Right atrium auricular region (tissue), 2 donors: ENCODE measurements around the gene SLX4IP. TPM values are rescaled to one million over a fixed set of nuclear protein-coding genes. Genes with fewer than 3 reads are reported as not detected.

Experiments used
- DNase-seq: peaks from one replicate; pipeline ENCODE4 v3.0.0-alpha.2; 2019; ENCODE audit warnings: low spot score
- H3K27ac ChIP-seq, 2 donors: fragments of 200-600 bp; sonication (generic); 1 replicate in 1 of 2; 2 replicates in 1 of 2; pipeline ENCODE4 v1.5.1; 2016 to 2019
- H3K27me3 ChIP-seq, 2 donors: fragments of 200-600 bp; sonication (generic); one replicate each; pipeline versions ENCODE4 v1.5.1 to v1.6.0; 2017 to 2019
- H3K36me3 ChIP-seq: fragments of 200-600 bp; sonication (generic); one replicate; pipeline ENCODE4 v1.5.1; 2016
- H3K4me1 ChIP-seq, 2 donors: fragments of 200-600 bp; sonication (generic); one replicate each; pipeline versions ENCODE4 v1.5.1 to v1.6.0; 2017 to 2019
- H3K4me3 ChIP-seq, 2 donors: fragments of 200-600 bp; sonication (generic); 1 replicate in 1 of 2; 2 replicates in 1 of 2; pipeline ENCODE4 v1.5.1; 2017 to 2019; ENCODE audit warnings: mild to moderate bottlenecking in 1 of 2, moderate library complexity in 1 of 2
- H3K9me3 ChIP-seq, 2 donors: fragments of 200-600 bp; sonication (generic); one replicate each; pipeline ENCODE4 v1.5.1; 2019
- CTCF ChIP-seq, 2 donors: fragments of 200-600 bp; sonication (generic); IDR thresholded peaks; one replicate each; pipeline ENCODE4 v1.5.1; 2019; ENCODE audit warnings: antibody characterized with exemption in 2 of 2
- total RNA-seq, 2 donors: library from RNA; depleted of rRNA; stranded (reverse); fragments of >200 nt; gene quantifications; one replicate each; pipeline ENCODE4 v1.1.0, GENCODE V29; 2016

The SLX4IP gene
- total RNA-seq, 2 donors from 2014 or later = 1.1 to 2.0 TPM

GRCh38 chr20:10432079-10432478 lies 3.0 kb upstream of the SLX4IP start:
- Histone ChIP-seq H3K27ac (no peak overlapping the region), H3K9me3 (no peaks in the 10 kb centered on the region), H3K4me3 (no peak overlapping the region), H3K36me3 (no peaks in the 10 kb centered on the region), H3K4me1 (peaks cover 0 to 42% of the 10 kb centered on the region in 2 donors), H3K27me3 (no peaks in the 10 kb centered on the region)
- TF ChIP-seq CTCF (IDR thresholded peaks at IDR 0.05) = no peak
- no peak for DNase-seq

DNA sequence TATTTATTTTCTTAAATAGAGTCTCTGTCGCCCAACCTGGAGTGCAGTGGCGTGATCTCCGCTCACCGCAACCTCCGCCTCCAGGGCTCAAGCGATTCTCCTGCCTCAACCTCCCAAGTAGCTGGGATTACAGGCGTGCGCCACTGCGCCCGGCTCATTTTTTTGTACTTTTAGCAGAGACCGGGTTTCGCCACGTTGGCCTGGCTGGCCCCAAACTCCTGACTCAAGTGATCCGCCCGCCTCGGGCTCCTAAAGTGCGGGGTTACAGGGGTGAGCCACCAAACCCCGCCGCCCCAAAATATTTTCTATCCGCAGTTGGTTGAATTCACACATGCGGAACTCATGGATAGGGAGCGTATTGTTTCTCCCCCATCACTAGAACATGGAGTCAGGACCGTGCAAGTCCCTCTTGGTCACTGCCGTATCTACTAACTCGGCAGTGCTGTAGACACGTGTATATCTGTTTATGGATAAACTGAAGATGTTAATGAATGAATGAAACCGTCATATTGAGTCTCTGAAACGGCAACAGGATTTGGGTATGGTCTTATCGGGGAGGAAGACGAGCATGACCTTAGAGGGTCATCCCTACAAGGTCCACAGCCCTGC lies 2.0 kb upstream of the SLX4IP start:
- H3K4me3 ChIP-seq = peak overlapping the region; percentile 66 to 90
- no peaks in the 10 kb centered on the region for H3K27me3 ChIP-seq
- TF ChIP-seq CTCF (IDR thresholded peaks at IDR 0.05) = no peak
- no peaks in the 10 kb centered on the region for H3K36me3 ChIP-seq
- DNase-seq = no peak
- H3K4me1 ChIP-seq = peaks cover 0 to 34% of the 10 kb centered on the region in 2 donors
- no peaks in the 10 kb centered on the region for H3K9me3 ChIP-seq
- H3K27ac ChIP-seq = peak overlapping the region; percentile 95 to 97

DNA sequence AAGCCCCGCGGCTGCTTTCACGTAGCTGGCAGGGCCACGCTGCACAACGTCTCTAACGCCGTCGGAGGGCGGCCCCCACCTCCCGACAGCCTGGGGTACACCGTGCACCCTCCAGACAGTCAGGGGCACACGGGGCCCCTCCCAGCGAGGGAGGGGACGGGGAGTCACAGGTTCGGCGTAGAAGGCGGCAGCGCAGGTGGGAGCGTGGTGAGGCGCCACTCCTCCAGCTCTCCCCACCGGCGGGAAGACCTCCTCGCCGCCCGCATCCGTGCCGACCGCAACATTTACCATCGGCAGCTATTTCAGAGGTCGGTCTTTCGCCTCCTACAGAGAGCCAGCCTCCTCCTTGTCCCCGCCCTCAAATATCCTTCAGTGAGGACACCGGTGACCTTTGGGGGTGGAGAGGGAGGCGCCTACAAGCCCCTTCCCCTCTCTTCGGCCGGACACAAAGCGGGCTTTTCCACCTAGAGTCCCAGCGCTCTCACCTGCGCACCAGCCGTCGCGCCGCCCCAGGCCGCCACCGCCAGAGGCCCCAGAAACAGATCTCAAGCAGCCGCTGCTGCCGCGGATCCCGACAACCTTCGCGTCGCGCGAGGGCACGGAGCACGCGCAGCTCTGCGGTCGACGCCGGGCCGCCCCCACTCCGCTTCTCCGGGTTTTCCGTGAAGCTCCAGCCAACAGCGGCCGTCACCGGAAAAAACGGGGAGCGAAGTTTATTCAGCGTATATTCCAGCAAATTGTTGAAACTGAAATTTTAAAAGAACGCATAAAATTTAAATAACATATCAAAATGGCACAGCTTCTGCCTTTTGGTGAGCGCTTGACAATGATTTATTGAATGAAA lies 1.3 kb upstream of the SLX4IP start, which contains the start of gene MKKS:
MKKS (minus strand) TSS at position 600 of the 844 bp plus-strand sequence. CDS start 20,708 bp downstream, outside the sequence.
- Histone ChIP-seq H3K9me3 (no peaks in the 10 kb centered on the region), H3K4me3 (peak within 1 kb of the TSS; percentile 66 to 90), H3K27me3 (no peaks in the 10 kb centered on the region), H3K27ac (peak within 1 kb of the TSS; percentile 95 to 97), H3K36me3 (no peaks in the 10 kb centered on the region), H3K4me1 (peaks cover 0 to 34% of the 10 kb centered on the region in 2 donors)
- peak; percentile 89 for DNase-seq
- TF ChIP-seq CTCF (IDR thresholded peaks at IDR 0.05) = no peak

DNA sequence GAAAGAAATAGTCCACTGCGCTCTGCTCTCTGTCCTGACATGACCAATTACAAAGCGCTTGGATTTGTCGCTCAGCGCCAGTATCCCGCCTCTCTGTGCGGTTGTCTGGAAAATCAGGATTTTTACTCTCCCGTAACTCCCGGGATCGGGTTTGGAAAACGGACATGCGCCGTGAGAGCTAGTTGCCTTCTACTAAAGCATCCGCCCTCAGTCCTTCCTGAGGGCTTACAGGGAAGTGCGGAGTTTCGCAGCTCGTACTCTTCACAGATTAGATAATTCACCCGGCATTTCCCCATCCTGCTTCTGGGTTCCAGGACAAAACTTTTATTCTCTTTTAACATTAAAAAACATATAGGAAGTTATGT lies 656 bp upstream of the SLX4IP start:
- Histone ChIP-seq H3K4me3 (peak overlapping the region; percentile 66 to 90), H3K36me3 (no peaks in the 10 kb centered on the region), H3K4me1 (peaks cover 0 to 28% of the 10 kb centered on the region in 2 donors), H3K9me3 (no peaks in the 10 kb centered on the region), H3K27me3 (no peaks in the 10 kb centered on the region), H3K27ac (peak overlapping the region; percentile 95 to 97)
- peak; percentile 97 for DNase-seq
- no peak for TF ChIP-seq CTCF (IDR thresholded peaks at IDR 0.05)

GRCh38 chr20:10436053-10436699 lies 1.1 kb downstream of the SLX4IP start:
- H3K9me3 ChIP-seq = no peaks in the 10 kb centered on the region
- no peak overlapping the region for H3K4me3 ChIP-seq
- H3K27me3 ChIP-seq = no peaks in the 10 kb centered on the region
- peaks cover 0 to 26% of the 10 kb centered on the region in 2 donors for H3K4me1 ChIP-seq
- H3K27ac ChIP-seq = no peak overlapping the region
- TF ChIP-seq CTCF (IDR thresholded peaks at IDR 0.05) = no peak
- no peaks in the 10 kb centered on the region for H3K36me3 ChIP-seq
- DNase-seq = no peak
